IMR-90 (cell line): ENCODE results near the gene EIF3I. TPM values are rescaled to one million over a fixed set of nuclear protein-coding genes. Genes with fewer than 3 reads are reported as not detected.

Source experiments
- ATAC-seq: fragments of 200-7000 bp; cut with Tn5 transposase; 2 replicates; pipeline ENCODE4 v1.9.1; 2020; ENCODE audit warnings: low read depth, mild to moderate bottlenecking, moderate library complexity
- BruUV-seq: library from RNA; stranded (reverse); fragments of 400-500 nt; replicated peaks from 2 replicates; lab custom pipeline; 2021; lab: Mats Ljungman, UMichigan
- CTCF ChIA-PET: fragments of 300-600 bp; formaldehyde crosslinking; extraction: SDS; loops from one replicate; lab custom pipeline; 2021; ENCODE audit warnings: antibody characterized with exemption; lab: Yijun Ruan, JAX
- POLR2A ChIA-PET: fragments of 300-600 bp; sonication (Branson Sonifier 250); formaldehyde crosslinking; loops from one replicate; lab custom pipeline; 2022; ENCODE audit warnings: antibody characterized with exemption; ENCODE audit not compliant: unreplicated experiment; lab: Charles Lee
- DNase-seq: peaks from one replicate; pipeline ENCODE4 v3.0.0; 2013
- H2AFZ ChIP-seq: replicated peaks from 2 replicates; pipeline ENCODE3; 2013; ENCODE audit warnings: low read length, mild to moderate bottlenecking; ENCODE audit not compliant: poor library complexity
- H2AK5ac ChIP-seq: 2 replicates; pipeline ENCODE4 v1.6.1; 2013; ENCODE audit warnings: low read depth, low read length, inconsistent platforms
- H2AK9ac ChIP-seq: replicated peaks from 2 replicates; pipeline ENCODE3; 2013; ENCODE audit warnings: mild to moderate bottlenecking, low read depth, low read length, moderate library complexity; ENCODE audit not compliant: poor library complexity
- H2BK120ac ChIP-seq: 2 replicates; pipeline ENCODE4 v1.6.1; 2013; ENCODE audit warnings: low read depth, low read length, inconsistent platforms
- H2BK15ac ChIP-seq: 3 replicates; pipeline ENCODE4 v1.6.1; 2013; ENCODE audit warnings: low read depth, low read length, inconsistent platforms
- H2BK20ac ChIP-seq: 2 replicates; pipeline ENCODE4 v1.6.1; 2013; ENCODE audit warnings: low read depth, mild to moderate bottlenecking, inconsistent platforms, low read length, moderate library complexity
- H2BK5ac ChIP-seq: 2 replicates; pipeline ENCODE4 v1.6.1; 2013; ENCODE audit warnings: mild to moderate bottlenecking, low read depth, low read length, inconsistent platforms; ENCODE audit not compliant: poor library complexity, severe bottlenecking
- H3K14ac ChIP-seq: replicated peaks from 2 replicates; pipeline ENCODE4 v1.6.1; 2013; ENCODE audit warnings: low read depth, low read length, inconsistent platforms
- H3K18ac ChIP-seq: 2 replicates; pipeline ENCODE4 v1.6.1; 2013; ENCODE audit warnings: low read depth, low read length, control low read depth
- H3K23ac ChIP-seq: 2 replicates; pipeline ENCODE4 v1.6.1; 2013; ENCODE audit warnings: low read depth, low read length, inconsistent platforms
- H3K27ac ChIP-seq: 2 replicates; pipeline ENCODE4 v1.5.1; 2013; ENCODE audit warnings: mild to moderate bottlenecking, control low read depth, low read length; ENCODE audit not compliant: insufficient read depth
- H3K27me3 ChIP-seq: 2 replicates; pipeline ENCODE4 v1.6.1; 2013; ENCODE audit warnings: low read length; ENCODE audit not compliant: control insufficient read depth, insufficient read depth
- H3K36me3 ChIP-seq: 2 replicates; pipeline ENCODE4 v1.6.1; 2013; ENCODE audit warnings: low read length, mixed read lengths; ENCODE audit not compliant: control insufficient read depth, insufficient read depth
- H3K4ac ChIP-seq: 2 replicates; pipeline ENCODE4 v1.6.1; 2013; ENCODE audit warnings: low read depth, low read length, inconsistent platforms
- H3K4me1 ChIP-seq: 2 replicates; pipeline ENCODE4 v1.6.1; 2013; ENCODE audit warnings: low read length, mixed read lengths; ENCODE audit not compliant: control insufficient read depth, insufficient read depth
- H3K4me2 ChIP-seq: 2 replicates; pipeline ENCODE4 v1.6.1; 2013; ENCODE audit warnings: low read depth, mild to moderate bottlenecking, control low read depth, low read length, moderate library complexity
- H3K4me3 ChIP-seq: 2 replicates; pipeline ENCODE4 v1.5.1; 2013; ENCODE audit warnings: low read depth, mild to moderate bottlenecking, control low read depth, low read length, moderate library complexity; ENCODE audit not compliant: insufficient read depth
- H3K56ac ChIP-seq: 2 replicates; pipeline ENCODE4 v1.6.1; 2013; ENCODE audit warnings: low read length, inconsistent platforms; ENCODE audit not compliant: insufficient read depth; ENCODE audit errors: extremely low read depth
- H3K79me1 ChIP-seq, 2 experiments: 2 replicates each; pipeline ENCODE4 v1.6.1; 2013; ENCODE audit warnings: low read length in 2 of 2, inconsistent platforms in 1 of 2, low read depth in 1 of 2
- H3K9ac ChIP-seq: 2 replicates; pipeline ENCODE4 v1.6.1; 2013; ENCODE audit warnings: low read depth, low read length, control low read depth
- H3K9me1 ChIP-seq: 2 replicates; pipeline ENCODE4 v1.6.1; 2013; ENCODE audit warnings: low read length, inconsistent platforms; ENCODE audit not compliant: insufficient read depth
- H3K9me3 ChIP-seq: 2 replicates; pipeline ENCODE4 v1.6.1; 2013; ENCODE audit warnings: low read length; ENCODE audit not compliant: control insufficient read depth, insufficient read depth
- H4K20me1 ChIP-seq: 2 replicates; pipeline ENCODE4 v1.6.1; 2013; ENCODE audit warnings: low read length, inconsistent platforms; ENCODE audit not compliant: insufficient read depth
- H4K5ac ChIP-seq: 2 replicates; pipeline ENCODE4 v1.6.1; 2013; ENCODE audit warnings: mild to moderate bottlenecking, low read depth, low read length, control low read depth
- H4K8ac ChIP-seq, 2 experiments: 2 replicates each; pipeline ENCODE4 v1.6.1; 2013; ENCODE audit warnings: low read depth in 2 of 2, low read length in 2 of 2, control low read depth in 1 of 2, inconsistent platforms in 1 of 2
- H4K91ac ChIP-seq: 2 replicates; pipeline ENCODE4 v1.6.1; 2013; ENCODE audit warnings: low read depth, low read length, inconsistent platforms; ENCODE audit not compliant: insufficient read depth
- CTCF ChIP-seq: conservative IDR thresholded peaks from 2 replicates; pipeline ENCODE4 v1.5.1; 2012; ENCODE audit warnings: mild to moderate bottlenecking, low read depth, low read length, improper control_type of control experiment
- WGBS, 2 experiments: methylation state at CpG; one replicate each; pipeline versions ENCODE4 v1.1.5 to v1.1.7; 2013; ENCODE audit warnings: missing lambda C conversion rate in 2 of 2; ENCODE audit not compliant: insufficient read length in 1 of 2; ENCODE audit errors: extremely low coverage in 2 of 2; 5-methylcytosine and 5-hydroxymethylcytosine counted together
- dilution Hi-C: fragments of 300-500 bp; cut with HindIII; formaldehyde crosslinking; loops from one replicate; pipeline ENCODE4 v1.14.3; 2018; ENCODE audit warnings: low sequenced_read_pairs; ENCODE audit not compliant: unreplicated experiment
- in situ Hi-C: fragments of 300-500 bp; cut with MboI; formaldehyde crosslinking; loops from 3 replicates; pipeline ENCODE4 v1.14.3; 2019; ENCODE audit warnings: low sequenced_read_pairs, inconsistent platforms, mixed read lengths
- intact Hi-C: fragments of 100-400 bp; cut with micrococcal nuclease; formaldehyde crosslinking; loops from 2 replicates; pipeline ENCODE4 v1.10.0; 2022
- polyA plus RNA-seq, 3 experiments: library from polyadenylated mRNA; depleted of rRNA; stranded (reverse); fragments of >200 nt; gene quantifications; 2 replicates each; pipeline ENCODE4 v1.2.3, GENCODE V29; 2012; ENCODE audit warnings: low replicate concordance in 1 of 3
- total RNA-seq: library from RNA; depleted of rRNA; stranded (reverse); fragments of >200 nt; gene quantifications from 2 replicates; pipeline ENCODE4 v1.2.3, GENCODE V29; 2012

The EIF3I gene
- total and polyA plus RNA-seq, 2 of the 4 experiments (the other 2 are of a cell fraction) = 469 to 716 TPM

GRCh38 chr1:32216566-32216965 lies 5.6 kb upstream of the EIF3I start:
- H2BK5ac ChIP-seq = no peak overlapping the region
- H3K9me3 ChIP-seq = no peaks in the 10 kb centered on the region
- no peak overlapping the region for H4K5ac ChIP-seq
- no peak overlapping the region for H2BK15ac ChIP-seq
- H3K56ac ChIP-seq = no peak overlapping the region
- H2AFZ ChIP-seq = no peak overlapping the region
- H3K4me1 ChIP-seq = peaks cover 9% of the 10 kb centered on the region
- peaks cover 9% of the 10 kb centered on the region for H3K9me1 ChIP-seq
- H3K27ac ChIP-seq = no peak overlapping the region
- no peak for TF ChIP-seq CTCF
- peaks cover 19 to 45% of the 10 kb centered on the region in 2 experiments for H3K79me1 ChIP-seq
- H2AK5ac ChIP-seq = no peak overlapping the region
- no peak overlapping the region for H3K23ac ChIP-seq
- dilution Hi-C loops (no loop called here), intact Hi-C loops (no loop called here), in situ Hi-C loops (loop anchor here (10.0 kb wide), 1 partner anchor 108 kb away; no protein-coding TSS in a partner anchor)
- H3K4ac ChIP-seq = no peak overlapping the region
- H3K27me3 ChIP-seq = no peaks in the 10 kb centered on the region
- ChIA-PET POLR2A (no interaction called here), CTCF (interaction anchor here (0.8 to 1.5 kb wide), 3 partner anchors 11 to 178 kb away, joined by 4 to 5 read pairs (median 4); partner anchors contain the start of genes BSDC1 and IQCC)
- no peaks in the 10 kb centered on the region; the same call in 1 of the 2 replicates for H4K20me1 ChIP-seq
- DNase-seq = no peak
- H2BK20ac ChIP-seq = no peak overlapping the region
- H2BK120ac ChIP-seq = no peak overlapping the region
- ATAC-seq = no peak
- no peak overlapping the region for H4K8ac ChIP-seq
- no TSS peak for BruUV-seq
- H3K4me3 ChIP-seq = no peak overlapping the region
- peaks cover 35% of the 10 kb centered on the region for H3K36me3 ChIP-seq
- no peak overlapping the region for H3K9ac ChIP-seq
- H2AK9ac ChIP-seq = no peak overlapping the region
- no peak overlapping the region for H4K91ac ChIP-seq
- WGBS, 2 experiments = no CpG with 5 or more reads among the region's 5 CpGs
- H3K14ac ChIP-seq = no peak overlapping the region
- no peak overlapping the region for H3K18ac ChIP-seq
- H3K4me2 ChIP-seq = no peak overlapping the region
